Measurements from ENCODE around the gene CLEC19A. TPM values are rescaled to one million over a fixed set of nuclear protein-coding genes. Genes with fewer than 3 reads are reported as not detected.

CLEC19A gene
- total and polyA plus RNA-seq, 10 donors = not detected

- TF ChIP-seq, protein P1, sequence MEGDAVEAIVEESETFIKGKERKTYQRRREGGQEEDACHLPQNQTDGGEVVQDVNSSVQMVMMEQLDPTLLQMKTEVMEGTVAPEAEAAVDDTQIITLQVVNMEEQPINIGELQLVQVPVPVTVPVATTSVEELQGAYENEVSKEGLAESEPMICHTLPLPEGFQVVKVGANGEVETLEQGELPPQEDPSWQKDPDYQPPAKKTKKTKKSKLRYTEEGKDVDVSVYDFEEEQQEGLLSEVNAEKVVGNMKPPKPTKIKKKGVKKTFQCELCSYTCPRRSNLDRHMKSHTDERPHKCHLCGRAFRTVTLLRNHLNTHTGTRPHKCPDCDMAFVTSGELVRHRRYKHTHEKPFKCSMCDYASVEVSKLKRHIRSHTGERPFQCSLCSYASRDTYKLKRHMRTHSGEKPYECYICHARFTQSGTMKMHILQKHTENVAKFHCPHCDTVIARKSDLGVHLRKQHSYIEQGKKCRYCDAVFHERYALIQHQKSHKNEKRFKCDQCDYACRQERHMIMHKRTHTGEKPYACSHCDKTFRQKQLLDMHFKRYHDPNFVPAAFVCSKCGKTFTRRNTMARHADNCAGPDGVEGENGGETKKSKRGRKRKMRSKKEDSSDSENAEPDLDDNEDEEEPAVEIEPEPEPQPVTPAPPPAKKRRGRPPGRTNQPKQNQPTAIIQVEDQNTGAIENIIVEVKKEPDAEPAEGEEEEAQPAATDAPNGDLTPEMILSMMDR (IDR thresholded peaks at IDR 0.05 in 8 of 11, conservative IDR thresholded peaks at IDR 0.05 in 3 of 11) = no peak
- TF ChIP-seq POLR2AphosphoS5 (IDR thresholded peaks at IDR 0.05) = no peak
- no peak for TF ChIP-seq POLR2A (IDR thresholded peaks at IDR 0.05)
- Histone ChIP-seq H3K27ac (no peak overlapping the region), H3K4me1 (no peaks in the 10 kb centered on the region), H3K27me3 (replicated peaks in 1 of 7) (peaks cover 0 to 10% (median 0%) of the 10 kb centered on the region in 7 donors), H3K4me3 (no peak overlapping the region), H3K9me3 (no peaks in the 10 kb centered on the region), H3K36me3 (no peaks in the 10 kb centered on the region)
- intact Hi-C loops (cut with DNase I; ENCODE audit: low total_unique reads) = no loop called here
- DNase-seq = no peak
- 92 to 100% (median 95%) methylated on average over 2 of the region's 2 CpGs for WGBS, 5 donors
These were observed 74.0 kb downstream of the CLEC19A start for GRCh38 chr16:19359556-19359955.

Other genes with a start within 250 kb of the CLEC19A start
- 10 to 100 TPM; 11.7 to 23.4 (median 18.7) TPM for gene COQ7, start 218.1 kb upstream of the CLEC19A start, total RNA-seq
- gene COQ7, start 218.1 kb upstream of the CLEC19A start, polyA plus RNA-seq = 10 to 100 TPM in 1 of 3 donors, 1 to 10 TPM in 2; 6.6 to 10.9 (median 9.6) TPM
- gene ITPRIPL2, start 171.8 kb upstream of the CLEC19A start, total RNA-seq = 10 to 100 TPM; 19.1 to 41.5 (median 32.7) TPM
- gene ITPRIPL2, start 171.8 kb upstream of the CLEC19A start, polyA plus RNA-seq = 1 to 10 TPM; 2.2 to 3.7 (median 2.5) TPM
- 1 to 10 TPM; 1.2 to 3.7 (median 1.6) TPM for gene SYT17, start 117.5 kb upstream of the CLEC19A start, total RNA-seq
- 1 to 10 TPM; 1.5 to 3.2 (median 2.9) TPM for gene SYT17, start 117.5 kb upstream of the CLEC19A start, polyA plus RNA-seq
- under 1 TPM in 4 of 7 donors, not detected in 3; 0.06 to 0.30 (median 0.25) TPM for gene TMC5, start 132.2 kb downstream of the CLEC19A start, total RNA-seq
- under 1 TPM in 2 of 3 donors, not detected in 1; 0.05 to 0.10 TPM for gene TMC5, start 132.2 kb downstream of the CLEC19A start, polyA plus RNA-seq
- 10 to 100 TPM; 26.4 to 40.5 (median 31.3) TPM for gene GDE1, start 236.4 kb downstream of the CLEC19A start, total RNA-seq
- 10 to 100 TPM; 13.5 to 18.1 (median 14.8) TPM for gene GDE1, start 236.4 kb downstream of the CLEC19A start, polyA plus RNA-seq
- gene CCP110, start 238.2 kb downstream of the CLEC19A start, total RNA-seq = 10 to 100 TPM; 13.3 to 24.9 (median 15.9) TPM
- 1 to 10 TPM; 2.8 to 5.3 (median 4.1) TPM for gene CCP110, start 238.2 kb downstream of the CLEC19A start, polyA plus RNA-seq